Transverse colon (tissue), 4 donors: Measurements from ENCODE around the gene C10orf105.

Source experiments
- CTCF ChIP-seq, 5 experiments: fragments of 200-600 bp in 3 of 5; fragments of 450-650 bp in 2 of 5; sonication (generic) in 3 of 5; IDR thresholded peaks; 1 replicate in 2 of 5; 2 replicates in 3 of 5; pipeline ENCODE4 v1.5.1; 2016 to 2017; ENCODE audit warnings: antibody characterized with exemption in 5 of 5, inconsistent platforms in 3 of 5, mild to moderate bottlenecking in 2 of 5, moderate library complexity in 1 of 5
- POLR2AphosphoS5 ChIP-seq, 3 donors: sonication (generic); formaldehyde crosslinking; IDR thresholded peaks; one replicate each; pipeline ENCODE4 v1.6.1; 2016; ENCODE audit warnings: antibody characterized with exemption in 3 of 3

GRCh38 chr10:71716426-71716825 is 3.2 kb downstream of the C10orf105 start:
- TF ChIP-seq CTCF (IDR thresholded peaks at IDR 0.05) (no peak), POLR2AphosphoS5 (IDR thresholded peaks at IDR 0.05) (no peak)
